ENCODE measurements around the gene RBX1.

DNA sequence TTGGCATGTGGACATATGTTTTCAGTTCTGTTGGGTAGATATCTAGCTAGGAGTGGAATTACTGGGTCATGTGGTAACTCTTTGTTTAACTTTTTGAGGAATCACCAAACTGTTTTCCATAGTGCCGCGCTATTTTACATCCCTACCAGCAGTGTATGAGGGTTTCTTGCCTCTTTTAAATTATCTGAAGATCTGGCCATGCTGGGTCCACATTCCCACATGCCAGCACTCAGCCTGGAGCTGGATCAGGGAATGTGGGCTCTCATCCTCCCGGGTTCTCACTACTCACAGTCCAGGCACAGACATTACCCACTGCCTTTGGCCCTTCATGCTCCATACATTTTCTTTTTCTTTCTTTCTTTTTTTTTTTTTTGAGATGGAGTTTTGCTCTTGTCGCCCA, 44.6 kb downstream of the RBX1 start:
- TF ChIP-seq TAF1 (IDR thresholded peaks at IDR 0.05; ENCODE audit: low read depth) (no peak), RAD21 (IDR thresholded peaks at IDR 0.05; ENCODE audit: low read depth) (no peak), CEBPB (IDR thresholded peaks at IDR 0.05) (no peak)
